HG03108 (cell line): ENCODE results near the gene HYAL2.

Experiments used
- ATAC-seq: cut with Tn5 transposase; IDR thresholded peaks from one replicate; pipeline ENCODE4 v1.9.1; 2021; ENCODE audit warnings: moderate library complexity; ENCODE audit not compliant: unreplicated experiment

HYAL2 gene

GRCh38 chr3:50350527-50351322, 28.2 kb upstream of the HYAL2 start, which contains the start of the genes CYB561D2 and NPRL2:
CYB561D2 (plus strand) TSS chr3:50350862; CDS start chr3:50351434, 572 bp downstream.
NPRL2 (minus strand) TSS chr3:50350775; CDS start chr3:50350652, 123 bp downstream.
- ATAC-seq: peak; percentile 86

GRCh38 chr3:50350213-50350526, 27.6 kb upstream of the HYAL2 start:
- no peak for ATAC-seq

GRCh38 chr3:50347187-50347813, 24.8 kb upstream of the HYAL2 start:
- no peak for ATAC-seq

- no peak for ATAC-seq
Measured at GRCh38 chr3:50345586-50346234, 23.2 kb upstream of the HYAL2 start, which contains the start of gene ZMYND10. ZMYND10 (minus strand) TSS chr3:50345732; CDS start chr3:50345579, 153 bp downstream.

GRCh38 chr3:50345008-50345407, 22.5 kb upstream of the HYAL2 start:
- ATAC-seq: no peak

- ATAC-seq: no peak
Measured at GRCh38 chr3:50342813-50343633, 20.5 kb upstream of the HYAL2 start.

- no peak for ATAC-seq
Measured at GRCh38 chr3:50341996-50342650, 19.6 kb upstream of the HYAL2 start.

- no peak for ATAC-seq
Measured at GRCh38 chr3:50341537-50341936, 19.0 kb upstream of the HYAL2 start.

GRCh38 chr3:50340448-50341329, 18.1 kb upstream of the HYAL2 start, which contains the start of gene RASSF1:
RASSF1 (minus strand) TSS chr3:50340836; CDS start chr3:50340805, 31 bp downstream.
- peak; percentile 19 for ATAC-seq

GRCh38 chr3:50340147-50340447, 17.6 kb upstream of the HYAL2 start:
- no peak for ATAC-seq

- ATAC-seq: no peak
Measured at GRCh38 chr3:50339485-50340146, 17.1 kb upstream of the HYAL2 start.

- no peak for ATAC-seq
Measured at GRCh38 chr3:50338965-50339364, 16.4 kb upstream of the HYAL2 start.

- ATAC-seq: peak; percentile 75
Measured at GRCh38 chr3:50337175-50337861, 14.8 kb upstream of the HYAL2 start.

- peak; percentile 21 for ATAC-seq
Measured at GRCh38 chr3:50336452-50337174, 14.1 kb upstream of the HYAL2 start.

- ATAC-seq: no peak
Measured at GRCh38 chr3:50334339-50335075, 12.0 kb upstream of the HYAL2 start.

GRCh38 chr3:50333744-50334328, 11.3 kb upstream of the HYAL2 start:
- no peak for ATAC-seq
